ENCODE data around the gene ZFYVE9.
"Not testable (repeated sequence)": the region's sequence is repeated elsewhere in the genome, so short reads cannot be mapped to it uniquely, and the experiment has no call there.

The ZFYVE9 gene

GRCh38 chr1:52368383-52369172, 226.7 kb downstream of the ZFYVE9 start:
- no peak for DNase-seq (ENCODE audit: low spot score)
- ATAC-seq (ENCODE audit: low read depth), result peak; percentile 36

GRCh38 chr1:52369851-52370250, 228.0 kb downstream of the ZFYVE9 start:
- not testable (repeated sequence) for ATAC-seq (ENCODE audit: low read depth); H3K27me3 ChIP-seq (ENCODE audit: insufficient read depth, poor library complexity, severe bottlenecking); H3K9me3 ChIP-seq (ENCODE audit: severe bottlenecking); H3K4me3 ChIP-seq (ENCODE audit: severe bottlenecking); H3K4me1 ChIP-seq (ENCODE audit: insufficient read depth, poor library complexity, severe bottlenecking); H3K27ac ChIP-seq (ENCODE audit: poor library complexity, severe bottlenecking); DNase-seq (ENCODE audit: low spot score)
- peaks cover 31% of the 10 kb centered on the region for H3K36me3 ChIP-seq (ENCODE audit: low read depth)

More at GRCh38 chr1:52368383-52369172, 226.7 kb downstream of the ZFYVE9 start:
- H3K9me3 ChIP-seq (ENCODE audit: severe bottlenecking), result no peaks in the 10 kb centered on the region
- H3K27me3 ChIP-seq (ENCODE audit: insufficient read depth, poor library complexity, severe bottlenecking), result no peaks in the 10 kb centered on the region
- TF ChIP-seq CTCF (IDR thresholded peaks at IDR 0.05; ENCODE audit: poor library complexity, severe bottlenecking), result peak; percentile 43
- H3K36me3 ChIP-seq (ENCODE audit: low read depth), result peaks cover 30% of the 10 kb centered on the region
- peaks cover 11% of the 10 kb centered on the region for H3K4me1 ChIP-seq (ENCODE audit: insufficient read depth, poor library complexity, severe bottlenecking)
- H3K4me3 ChIP-seq (ENCODE audit: severe bottlenecking), result peak overlapping the region; percentile 40
- peak overlapping the region; percentile 41 for H3K27ac ChIP-seq (ENCODE audit: poor library complexity, severe bottlenecking)

- Histone ChIP-seq H3K27ac (ENCODE audit: poor library complexity, severe bottlenecking) (no peak overlapping the region), H3K36me3 (ENCODE audit: low read depth) (peaks cover 97% of the 10 kb centered on the region), H3K4me3 (ENCODE audit: severe bottlenecking) (no peak overlapping the region), H3K27me3 (ENCODE audit: insufficient read depth, poor library complexity, severe bottlenecking) (no peaks in the 10 kb centered on the region), H3K4me1 (ENCODE audit: insufficient read depth, poor library complexity, severe bottlenecking) (no peaks in the 10 kb centered on the region), H3K9me3 (ENCODE audit: severe bottlenecking) (no peaks in the 10 kb centered on the region)
- no peak for DNase-seq (ENCODE audit: low spot score)
- no peak for TF ChIP-seq CTCF (IDR thresholded peaks at IDR 0.05; ENCODE audit: poor library complexity, severe bottlenecking)
- ATAC-seq (ENCODE audit: low read depth), result no peak
These were observed 243.5 kb downstream of the ZFYVE9 start for GRCh38 chr1:52385376-52385775.

GRCh38 chr1:52386458-52386857, 244.6 kb downstream of the ZFYVE9 start:
- Histone ChIP-seq H3K9me3 (ENCODE audit: severe bottlenecking) (no peaks in the 10 kb centered on the region), H3K27me3 (ENCODE audit: insufficient read depth, poor library complexity, severe bottlenecking) (no peaks in the 10 kb centered on the region), H3K4me3 (ENCODE audit: severe bottlenecking) (no peak overlapping the region), H3K27ac (ENCODE audit: poor library complexity, severe bottlenecking) (no peak overlapping the region), H3K36me3 (ENCODE audit: low read depth) (peaks cover 92% of the 10 kb centered on the region), H3K4me1 (ENCODE audit: insufficient read depth, poor library complexity, severe bottlenecking) (no peaks in the 10 kb centered on the region)
- no peak for TF ChIP-seq CTCF (IDR thresholded peaks at IDR 0.05; ENCODE audit: poor library complexity, severe bottlenecking)
- DNase-seq (ENCODE audit: low spot score) (no peak), ATAC-seq (ENCODE audit: low read depth) (no peak)

GRCh38 chr1:52393174-52393573, 251.3 kb downstream of the ZFYVE9 start:
- Histone ChIP-seq H3K4me1 (ENCODE audit: insufficient read depth, poor library complexity, severe bottlenecking) (no peaks in the 10 kb centered on the region), H3K27me3 (ENCODE audit: insufficient read depth, poor library complexity, severe bottlenecking) (no peaks in the 10 kb centered on the region), H3K4me3 (ENCODE audit: severe bottlenecking) (no peak overlapping the region), H3K9me3 (ENCODE audit: severe bottlenecking) (no peaks in the 10 kb centered on the region), H3K27ac (ENCODE audit: poor library complexity, severe bottlenecking) (no peak overlapping the region), H3K36me3 (ENCODE audit: low read depth) (peaks cover 88% of the 10 kb centered on the region)
- TF ChIP-seq CTCF (IDR thresholded peaks at IDR 0.05; ENCODE audit: poor library complexity, severe bottlenecking), result no peak
- ATAC-seq (ENCODE audit: low read depth) (no peak), DNase-seq (ENCODE audit: low spot score) (no peak)

Measured in RWPE2 (cell line).